Keratinocyte (primary cell): Measurements from ENCODE around the gene SMIM35.

Experiments
- EZH2 ChIP-seq: IDR thresholded peaks from one replicate; pipeline ENCODE4 v1.6.1; 2012; ENCODE audit warnings: inconsistent platforms, mild to moderate bottlenecking, low read length, moderate library complexity
- TF ChIP-seq, protein P1 (sequence below), 3 experiments: IDR thresholded peaks in 1 of 3; conservative IDR thresholded peaks in 1 of 3; optimal IDR thresholded peaks in 1 of 3; 2 replicates in 2 of 3; 3 replicates in 1 of 3; pipeline versions ENCODE3 to v1.5.1; 2011; ENCODE audit warnings: low read length in 3 of 3, mild to moderate bottlenecking in 3 of 3, moderate library complexity in 2 of 3, control low read depth in 1 of 3, inconsistent platforms in 1 of 3; ENCODE audit not compliant: insufficient read depth in 2 of 3; ENCODE audit errors: extremely low read depth in 1 of 3

DNA sequence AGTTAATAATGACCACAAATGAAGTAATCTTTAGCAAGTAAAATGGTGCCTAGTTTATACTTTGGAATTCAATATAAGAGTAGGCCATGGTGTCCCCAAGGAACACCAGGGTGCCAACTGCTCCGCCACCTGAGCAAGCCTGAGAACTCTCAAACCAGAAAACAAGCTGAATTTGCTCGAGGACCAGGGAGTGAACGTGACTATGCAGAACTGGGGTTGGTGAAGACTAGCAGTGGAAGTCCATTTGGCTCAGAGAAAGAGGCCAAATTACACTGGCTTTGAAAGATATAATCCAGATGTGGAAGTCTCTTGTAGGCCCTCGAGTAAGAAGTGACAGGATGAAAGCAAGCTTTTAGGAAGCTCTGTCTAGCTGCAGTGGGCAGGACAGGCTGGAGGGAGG lies 8.7 kb upstream of the SMIM35 start:
- TF ChIP-seq, protein P1, sequence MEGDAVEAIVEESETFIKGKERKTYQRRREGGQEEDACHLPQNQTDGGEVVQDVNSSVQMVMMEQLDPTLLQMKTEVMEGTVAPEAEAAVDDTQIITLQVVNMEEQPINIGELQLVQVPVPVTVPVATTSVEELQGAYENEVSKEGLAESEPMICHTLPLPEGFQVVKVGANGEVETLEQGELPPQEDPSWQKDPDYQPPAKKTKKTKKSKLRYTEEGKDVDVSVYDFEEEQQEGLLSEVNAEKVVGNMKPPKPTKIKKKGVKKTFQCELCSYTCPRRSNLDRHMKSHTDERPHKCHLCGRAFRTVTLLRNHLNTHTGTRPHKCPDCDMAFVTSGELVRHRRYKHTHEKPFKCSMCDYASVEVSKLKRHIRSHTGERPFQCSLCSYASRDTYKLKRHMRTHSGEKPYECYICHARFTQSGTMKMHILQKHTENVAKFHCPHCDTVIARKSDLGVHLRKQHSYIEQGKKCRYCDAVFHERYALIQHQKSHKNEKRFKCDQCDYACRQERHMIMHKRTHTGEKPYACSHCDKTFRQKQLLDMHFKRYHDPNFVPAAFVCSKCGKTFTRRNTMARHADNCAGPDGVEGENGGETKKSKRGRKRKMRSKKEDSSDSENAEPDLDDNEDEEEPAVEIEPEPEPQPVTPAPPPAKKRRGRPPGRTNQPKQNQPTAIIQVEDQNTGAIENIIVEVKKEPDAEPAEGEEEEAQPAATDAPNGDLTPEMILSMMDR (optimal IDR thresholded peaks at IDR 0.05 in 1 of 3, IDR thresholded peaks at IDR 0.05 in 1 of 3, conservative IDR thresholded peaks at IDR 0.05 in 1 of 3; ENCODE audit: extremely low read depth in 1 of 3, insufficient read depth in 2 of 3, low read length in 3 of 3): no peak
- no peak for TF ChIP-seq EZH2
